OCI-LY1 (cell line): ENCODE data around the gene RCN2.

Experiments
- H2AFZ ChIP-seq: fragments of 200-600 bp; sonication (generic), shearing (Covaris generic); 2 replicates; pipeline ENCODE4 v1.6.0; 2014; ENCODE audit warnings: antibody characterized with exemption, mild to moderate bottlenecking, low read length
- H3F3A ChIP-seq: fragments of 200-600 bp; sonication (generic), shearing (Covaris generic); 2 replicates; pipeline ENCODE4 v1.6.0; 2014; ENCODE audit warnings: mild to moderate bottlenecking, antibody characterized with exemption, low read length, moderate library complexity; ENCODE audit not compliant: insufficient read depth
- H3K27ac ChIP-seq: fragments of 200-600 bp; sonication (generic); 2 replicates; pipeline ENCODE4 v1.5.1; 2014; ENCODE audit warnings: low read length, mixed run types, mild to moderate bottlenecking, low read depth; ENCODE audit not compliant: poor library complexity, severe bottlenecking
- H3K27me3 ChIP-seq: fragments of 200-600 bp; sonication (generic); 2 replicates; pipeline ENCODE4 v1.6.0; 2014; ENCODE audit warnings: antibody characterized with exemption, mild to moderate bottlenecking, low read length, moderate library complexity; ENCODE audit not compliant: insufficient read depth
- H3K36me3 ChIP-seq: fragments of 200-600 bp; sonication (generic); 2 replicates; pipeline ENCODE4 v1.6.1; 2014; ENCODE audit warnings: mild to moderate bottlenecking, antibody characterized with exemption, low read length, moderate library complexity, mixed read lengths; ENCODE audit not compliant: insufficient read depth
- H3K4me1 ChIP-seq: fragments of 200-600 bp; sonication (generic); 2 replicates; pipeline ENCODE4 v1.5.1; 2014; ENCODE audit warnings: mild to moderate bottlenecking, low read length, moderate library complexity; ENCODE audit not compliant: insufficient read depth, severe bottlenecking
- H3K4me2 ChIP-seq: fragments of 200-600 bp; sonication (generic), shearing (Covaris generic); 2 replicates; pipeline ENCODE4 v1.6.1; 2014; ENCODE audit warnings: low read length
- H3K4me3 ChIP-seq: fragments of 200-600 bp; sonication (generic); 2 replicates; pipeline ENCODE4 v1.5.1; 2014; ENCODE audit warnings: low read length, low read depth, mild to moderate bottlenecking, mixed read lengths; ENCODE audit not compliant: poor library complexity, severe bottlenecking
- H3K79me2 ChIP-seq: fragments of 200-600 bp; shearing (Covaris generic); 2 replicates; pipeline ENCODE4 v1.6.1; 2016; ENCODE audit warnings: mixed run types, low read length, mixed read lengths; ENCODE audit not compliant: insufficient read depth
- H3K9ac ChIP-seq: fragments of 200-600 bp; sonication (generic), shearing (Covaris generic); 2 replicates; pipeline ENCODE4 v1.6.1; 2014; ENCODE audit warnings: mild to moderate bottlenecking, low read length, mixed read lengths
- H3K9me2 ChIP-seq: fragments of 200-600 bp; sonication (generic), shearing (Covaris generic); 2 replicates; pipeline ENCODE4 v1.6.1; 2014; ENCODE audit warnings: low read depth, mild to moderate bottlenecking, low read length, mixed read lengths
- H3K9me3 ChIP-seq: fragments of 200-600 bp; shearing (Covaris generic); 2 replicates; pipeline ENCODE4 v1.6.1; 2014; ENCODE audit warnings: low read length, mixed read lengths
- H4K20me1 ChIP-seq: fragments of 200-600 bp; sonication (generic), shearing (Covaris generic); 2 replicates; pipeline ENCODE4 v1.6.0; 2016; ENCODE audit warnings: mild to moderate bottlenecking, low read length; ENCODE audit not compliant: insufficient read depth
- EZH2 ChIP-seq: fragments of 200-600 bp; sonication (generic), shearing (Covaris generic); IDR thresholded peaks from 2 replicates; pipeline ENCODE4 v1.8.0; 2017; ENCODE audit warnings: borderline replicate concordance, mixed run types, mild to moderate bottlenecking, antibody characterized with exemption, low read length, moderate library complexity, mixed read lengths
- TF ChIP-seq, protein P1 (sequence below): fragments of 200-600 bp; sonication (generic), shearing (Covaris generic); IDR thresholded peaks from 2 replicates; pipeline ENCODE4 v1.5.1; 2017; ENCODE audit warnings: mild to moderate bottlenecking, antibody characterized with exemption, low read length, moderate library complexity, mixed read lengths

RCN2 gene

DNA sequence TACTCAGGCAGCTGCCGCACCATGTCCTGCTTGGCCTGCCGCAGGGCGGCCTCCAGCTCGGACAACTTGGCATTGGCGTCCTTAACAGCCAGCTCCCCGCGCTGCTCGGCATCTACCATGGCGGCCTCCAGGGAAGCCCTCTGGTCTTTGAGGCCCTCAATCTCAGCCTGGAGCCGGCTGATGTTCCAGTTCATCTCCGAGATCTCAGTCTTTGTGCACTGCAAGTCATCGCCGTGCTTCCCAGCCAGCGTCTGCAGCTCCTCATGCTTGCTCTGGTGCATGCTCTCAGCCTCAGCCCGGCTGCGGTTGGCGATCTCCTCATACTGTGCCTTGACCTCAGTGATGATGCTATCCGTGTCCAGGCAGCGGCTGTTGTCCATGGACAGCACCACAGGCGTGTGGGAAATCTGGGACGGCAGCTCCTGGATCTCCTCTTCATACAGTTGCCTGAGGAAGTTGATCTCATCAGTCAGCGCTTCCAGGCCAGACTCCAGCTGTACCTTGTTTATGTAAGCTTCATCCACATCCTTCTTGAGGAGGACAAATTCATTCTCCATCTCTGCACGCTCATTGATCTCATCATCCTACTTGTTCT, 47.9 kb downstream of the RCN2 start:
- H3K79me2 ChIP-seq, result no peaks in the 10 kb centered on the region
- no peak overlapping the region for H3K27ac ChIP-seq
- H3K4me3 ChIP-seq, result no peak overlapping the region
- no peaks in the 10 kb centered on the region for H3F3A ChIP-seq
- H3K4me1 ChIP-seq, result no peaks in the 10 kb centered on the region
- TF ChIP-seq EZH2, result no peak
- TF ChIP-seq, protein P1, sequence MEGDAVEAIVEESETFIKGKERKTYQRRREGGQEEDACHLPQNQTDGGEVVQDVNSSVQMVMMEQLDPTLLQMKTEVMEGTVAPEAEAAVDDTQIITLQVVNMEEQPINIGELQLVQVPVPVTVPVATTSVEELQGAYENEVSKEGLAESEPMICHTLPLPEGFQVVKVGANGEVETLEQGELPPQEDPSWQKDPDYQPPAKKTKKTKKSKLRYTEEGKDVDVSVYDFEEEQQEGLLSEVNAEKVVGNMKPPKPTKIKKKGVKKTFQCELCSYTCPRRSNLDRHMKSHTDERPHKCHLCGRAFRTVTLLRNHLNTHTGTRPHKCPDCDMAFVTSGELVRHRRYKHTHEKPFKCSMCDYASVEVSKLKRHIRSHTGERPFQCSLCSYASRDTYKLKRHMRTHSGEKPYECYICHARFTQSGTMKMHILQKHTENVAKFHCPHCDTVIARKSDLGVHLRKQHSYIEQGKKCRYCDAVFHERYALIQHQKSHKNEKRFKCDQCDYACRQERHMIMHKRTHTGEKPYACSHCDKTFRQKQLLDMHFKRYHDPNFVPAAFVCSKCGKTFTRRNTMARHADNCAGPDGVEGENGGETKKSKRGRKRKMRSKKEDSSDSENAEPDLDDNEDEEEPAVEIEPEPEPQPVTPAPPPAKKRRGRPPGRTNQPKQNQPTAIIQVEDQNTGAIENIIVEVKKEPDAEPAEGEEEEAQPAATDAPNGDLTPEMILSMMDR, result no peak
- H3K27me3 ChIP-seq, result no peaks in the 10 kb centered on the region; the same call in none of the 2 replicates
- no peaks in the 10 kb centered on the region for H3K9me3 ChIP-seq
- H4K20me1 ChIP-seq, result no peaks in the 10 kb centered on the region
- H2AFZ ChIP-seq, result no peak overlapping the region
- H3K9ac ChIP-seq, result no peak overlapping the region
- H3K4me2 ChIP-seq, result no peak overlapping the region
- H3K36me3 ChIP-seq, result no peaks in the 10 kb centered on the region
- H3K9me2 ChIP-seq, result no peaks in the 10 kb centered on the region

DNA sequence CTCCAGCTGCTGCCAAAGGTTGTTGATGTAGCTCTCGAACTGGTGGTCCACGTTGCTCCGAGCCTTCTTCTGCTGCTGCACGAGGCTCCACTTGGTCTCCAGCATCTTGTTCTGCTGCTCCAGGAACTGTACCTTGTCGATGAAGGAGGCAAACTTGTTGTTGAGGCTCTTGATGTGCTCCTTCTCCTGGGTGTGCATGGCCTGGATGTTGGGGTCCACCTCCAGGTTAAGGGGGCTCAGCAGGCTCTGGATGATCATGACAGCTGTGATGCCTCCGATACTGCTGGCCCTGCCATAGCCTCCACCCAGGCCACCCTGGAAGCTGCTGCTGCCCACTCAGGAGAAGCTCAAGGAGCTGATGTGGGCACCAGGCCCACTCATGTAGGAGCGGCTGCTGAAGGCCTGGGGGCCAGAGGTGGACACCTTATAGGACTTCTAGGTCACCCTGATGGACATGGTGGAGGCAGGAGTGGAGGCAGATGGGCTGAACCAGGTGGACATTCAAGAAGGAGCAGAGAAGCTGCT, 48.5 kb downstream of the RCN2 start:
- Histone ChIP-seq H4K20me1 (no peaks in the 10 kb centered on the region), H3K9me3 (no peaks in the 10 kb centered on the region), H3K27me3 (no peaks in the 10 kb centered on the region; the same call in none of the 2 replicates), H3K4me1 (no peaks in the 10 kb centered on the region), H3K9me2 (no peaks in the 10 kb centered on the region), H3K4me2 (no peak overlapping the region), H2AFZ (no peak overlapping the region), H3K79me2 (no peaks in the 10 kb centered on the region), H3F3A (no peaks in the 10 kb centered on the region), H3K36me3 (no peaks in the 10 kb centered on the region), H3K27ac (no peak overlapping the region), H3K4me3 (no peak overlapping the region), H3K9ac (no peak overlapping the region)
- TF ChIP-seq, protein P1, result no peak
- no peak for TF ChIP-seq EZH2

DNA sequence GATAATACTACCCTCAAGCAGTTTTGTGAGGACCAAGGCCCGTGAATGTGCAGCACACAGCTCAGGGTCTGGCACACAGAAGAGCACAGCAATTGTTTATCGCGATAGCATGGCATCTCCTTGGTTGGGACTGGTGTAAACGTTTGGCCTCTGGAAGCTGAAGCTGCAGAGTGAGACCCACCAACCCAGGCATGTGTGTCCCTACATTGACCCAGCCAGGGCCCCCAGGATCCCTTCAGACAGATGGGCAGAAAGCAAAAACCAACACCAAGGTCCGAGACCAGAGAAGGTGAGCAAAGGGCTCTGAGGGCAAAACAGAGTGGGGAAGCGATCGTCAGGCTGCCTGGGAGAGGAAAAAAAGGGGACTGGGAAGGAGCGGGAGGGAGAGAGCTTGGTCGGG, 50.8 kb downstream of the RCN2 start:
- no peaks in the 10 kb centered on the region for H3K9me3 ChIP-seq
- H3K4me2 ChIP-seq, result no peak overlapping the region
- no peaks in the 10 kb centered on the region for H3F3A ChIP-seq
- H3K4me1 ChIP-seq, result no peaks in the 10 kb centered on the region
- no peak overlapping the region for H2AFZ ChIP-seq
- no peaks in the 10 kb centered on the region for H3K36me3 ChIP-seq
- no peak overlapping the region for H3K27ac ChIP-seq
- H3K79me2 ChIP-seq, result no peaks in the 10 kb centered on the region
- no peaks in the 10 kb centered on the region for H3K9me2 ChIP-seq
- H3K4me3 ChIP-seq, result no peak overlapping the region
- no peaks in the 10 kb centered on the region for H4K20me1 ChIP-seq
- H3K27me3 ChIP-seq, result no peaks in the 10 kb centered on the region; the same call in 1 of the 2 replicates
- H3K9ac ChIP-seq, result no peak overlapping the region
- TF ChIP-seq EZH2, result no peak
- TF ChIP-seq, protein P1, result no peak
